Cardiac muscle cell (in vitro differentiated cells and primary cell): ENCODE data around the gene GSTM1. TPM values are rescaled to one million over a fixed set of nuclear protein-coding genes. Genes with fewer than 3 reads are reported as not detected.

ENCODE experiments used
- DNase-seq, 2 donors: peaks; one replicate each; pipeline versions ENCODE4 v3.0.0 to v3.0.0-alpha.2; 2010 to 2017; ENCODE audit warnings: low read depth in 1 of 2, low spot score in 1 of 2
- H3K27ac ChIP-seq: fragments of 200-600 bp; sonication (generic); 2 replicates; pipeline ENCODE4 v1.5.1; 2016
- H3K27me3 ChIP-seq: fragments of 200-600 bp; sonication (generic); 2 replicates; pipeline ENCODE4 v1.6.0; 2016; ENCODE audit warnings: control low read depth
- H3K36me3 ChIP-seq: fragments of 200-600 bp; sonication (generic); 2 replicates; pipeline ENCODE4 v1.5.1; 2016; ENCODE audit warnings: control low read depth
- H3K4me1 ChIP-seq: fragments of 200-600 bp; sonication (generic); 2 replicates; pipeline ENCODE4 v1.8.1; 2017; ENCODE audit warnings: low read depth, mild to moderate bottlenecking, mixed run types
- H3K4me3 ChIP-seq: fragments of 200-600 bp; sonication (generic); 2 replicates; pipeline ENCODE4 v1.5.1; 2016; ENCODE audit warnings: mild to moderate bottlenecking
- H3K9me3 ChIP-seq: fragments of 200-600 bp; sonication (generic); 2 replicates; pipeline ENCODE4 v1.5.1; 2017; ENCODE audit warnings: low read depth, mild to moderate bottlenecking, control low read depth
- CTCF ChIP-seq: IDR thresholded peaks from 2 replicates; pipeline ENCODE4 v1.5.1; 2012; ENCODE audit warnings: low read depth, mild to moderate bottlenecking, low read length
- polyA plus RNA-seq: library from polyadenylated mRNA; unstranded; fragments of >200 nt; fragmentation: Nextera tagmentation; extraction: Ambion mirVana; gene quantifications from 2 replicates; pipeline ENCODE4 v1.2.1, GENCODE V29; 2016
- total RNA-seq: library from RNA; depleted of rRNA; stranded (reverse); fragments of >200 nt; gene quantifications from 2 replicates; pipeline ENCODE4 v1.2.3, GENCODE V29; 2016

GSTM1 gene
- total RNA-seq (5.5 and 14.1 TPM in 2 replicates), polyA plus RNA-seq (10.7 and 33.1 TPM in 2 replicates)

GRCh38 chr1:109687641-109688499 lies at the start of gene GSTM1:
Gene GSTM1, plus strand, starts transcription at chr1:109687817. Its CDS starts 57 bp downstream, at chr1:109687874.
- peak; percentile 38 to 82 for DNase-seq
- no peak within 1 kb of the TSS for H3K4me3 ChIP-seq
- no peaks in the 10 kb centered on the region for H3K4me1 ChIP-seq
- H3K27ac ChIP-seq: no peak within 1 kb of the TSS
- TF ChIP-seq CTCF: peak; percentile 29
- H3K27me3 ChIP-seq: no peaks in the 10 kb centered on the region
- no peaks in the 10 kb centered on the region for H3K36me3 ChIP-seq
- no peaks in the 10 kb centered on the region for H3K9me3 ChIP-seq

GRCh38 chr1:109639063-109639840 lies 48.4 kb upstream of the GSTM1 start:
- Histone ChIP-seq H3K36me3 (no peaks in the 10 kb centered on the region), H3K4me3 (no peak overlapping the region), H3K27me3 (peaks cover 7% of the 10 kb centered on the region), H3K4me1 (peaks cover 8% of the 10 kb centered on the region), H3K27ac (no peak overlapping the region), H3K9me3 (no peaks in the 10 kb centered on the region)
- TF ChIP-seq CTCF: no peak
- no peak for DNase-seq

GRCh38 chr1:109639841-109640184 lies 47.8 kb upstream of the GSTM1 start:
- Histone ChIP-seq H3K4me1 (peaks cover 8% of the 10 kb centered on the region), H3K27ac (no peak overlapping the region), H3K9me3 (no peaks in the 10 kb centered on the region), H3K4me3 (no peak overlapping the region), H3K27me3 (peaks cover 7% of the 10 kb centered on the region), H3K36me3 (no peaks in the 10 kb centered on the region)
- no peak for DNase-seq
- no peak for TF ChIP-seq CTCF

GRCh38 chr1:109640285-109640865 lies 47.2 kb upstream of the GSTM1 start:
- no peaks in the 10 kb centered on the region for H3K36me3 ChIP-seq
- peak; percentile 77 to 81 for DNase-seq
- H3K9me3 ChIP-seq: no peaks in the 10 kb centered on the region
- H3K4me3 ChIP-seq: no peak overlapping the region
- H3K4me1 ChIP-seq: peaks cover 8% of the 10 kb centered on the region
- no peak overlapping the region for H3K27ac ChIP-seq
- TF ChIP-seq CTCF: peak; percentile 93
- peaks cover 7% of the 10 kb centered on the region for H3K27me3 ChIP-seq

GRCh38 chr1:109641078-109641740 lies 46.4 kb upstream of the GSTM1 start:
- DNase-seq: no peak
- Histone ChIP-seq H3K27me3 (peaks cover 7% of the 10 kb centered on the region), H3K9me3 (no peaks in the 10 kb centered on the region), H3K4me3 (no peak overlapping the region), H3K27ac (no peak overlapping the region), H3K36me3 (no peaks in the 10 kb centered on the region), H3K4me1 (peaks cover 2% of the 10 kb centered on the region)
- TF ChIP-seq CTCF: no peak
